NCI-H2171 treated with DMSO at 0.1 percent for 48 hours (cell line): Measurements from ENCODE around the gene HIRIP3.

Source experiments
- DNase-seq: peaks from one replicate; lab custom pipeline; 2025; lab: John Stamatoyannopoulos, UW

The HIRIP3 gene

GRCh38 chr16:29983420-29984136, 11.8 kb downstream of the HIRIP3 start:
- no peak for DNase-seq

- no peak for DNase-seq
These were observed 12.6 kb downstream of the HIRIP3 start for GRCh38 chr16:29982560-29983419.

- DNase-seq, result no peak
These were observed 16.7 kb downstream of the HIRIP3 start for GRCh38 chr16:29978564-29979270.

- DNase-seq, result no peak
These were observed 17.3 kb downstream of the HIRIP3 start for GRCh38 chr16:29978081-29978480.

GRCh38 chr16:29977063-29977825, 18.2 kb downstream of the HIRIP3 start:
- no peak for DNase-seq

GRCh38 chr16:29975811-29976511, 19.5 kb downstream of the HIRIP3 start:
- DNase-seq, result no peak

- no peak for DNase-seq
These were observed 20.3 kb downstream of the HIRIP3 start for GRCh38 chr16:29975134-29975538.

- no peak for DNase-seq
These were observed 20.9 kb downstream of the HIRIP3 start for GRCh38 chr16:29974291-29975133.

GRCh38 chr16:29973384-29974246, 21.8 kb downstream of the HIRIP3 start, which contains the start of gene TAOK2:
TSS of gene TAOK2 (plus strand) at chr16:29973868. CDS start at chr16:29977773, 3,905 bp downstream.
- peak; percentile 98 for DNase-seq

- DNase-seq, result no peak
These were observed 22.4 kb downstream of the HIRIP3 start for GRCh38 chr16:29972992-29973383.

- DNase-seq, result no peak
These were observed 22.9 kb downstream of the HIRIP3 start for GRCh38 chr16:29972500-29972899.

- no peak for DNase-seq
These were observed 24.1 kb downstream of the HIRIP3 start for GRCh38 chr16:29971304-29971703.

- no peak for DNase-seq
These were observed 27.2 kb downstream of the HIRIP3 start for GRCh38 chr16:29968205-29968604.

GRCh38 chr16:29963021-29963743, 32.2 kb downstream of the HIRIP3 start:
- no peak for DNase-seq

- no peak for DNase-seq
These were observed 32.9 kb downstream of the HIRIP3 start for GRCh38 chr16:29962344-29962994.

GRCh38 chr16:29961479-29962343, 33.7 kb downstream of the HIRIP3 start, which contains the start of gene TMEM219:
TSS of gene TMEM219 (plus strand) at chr16:29962079. CDS start at chr16:29963144, 1,065 bp downstream.
- peak; percentile 83 for DNase-seq

GRCh38 chr16:29961127-29961478, 34.3 kb downstream of the HIRIP3 start:
- DNase-seq, result peak; percentile 47
